ENCODE data around the gene CDSN.

GRCh38 chr6:31111712-31112111, 8.5 kb downstream of the CDSN start:
- no peak for TF ChIP-seq CTCF (IDR thresholded peaks at IDR 0.05)
- TF ChIP-seq POLR2A (IDR thresholded peaks at IDR 0.05), result no peak

Measured in esophagus squamous epithelium (tissue), 4 donors.